GOT3 (cell line): ENCODE results near the gene TERT.

ENCODE experiments used
- DNase-seq: peaks from one replicate; lab custom pipeline; 2025; ENCODE audit warnings: mixed read lengths; lab: John Stamatoyannopoulos, UW

Gene TERT

DNA sequence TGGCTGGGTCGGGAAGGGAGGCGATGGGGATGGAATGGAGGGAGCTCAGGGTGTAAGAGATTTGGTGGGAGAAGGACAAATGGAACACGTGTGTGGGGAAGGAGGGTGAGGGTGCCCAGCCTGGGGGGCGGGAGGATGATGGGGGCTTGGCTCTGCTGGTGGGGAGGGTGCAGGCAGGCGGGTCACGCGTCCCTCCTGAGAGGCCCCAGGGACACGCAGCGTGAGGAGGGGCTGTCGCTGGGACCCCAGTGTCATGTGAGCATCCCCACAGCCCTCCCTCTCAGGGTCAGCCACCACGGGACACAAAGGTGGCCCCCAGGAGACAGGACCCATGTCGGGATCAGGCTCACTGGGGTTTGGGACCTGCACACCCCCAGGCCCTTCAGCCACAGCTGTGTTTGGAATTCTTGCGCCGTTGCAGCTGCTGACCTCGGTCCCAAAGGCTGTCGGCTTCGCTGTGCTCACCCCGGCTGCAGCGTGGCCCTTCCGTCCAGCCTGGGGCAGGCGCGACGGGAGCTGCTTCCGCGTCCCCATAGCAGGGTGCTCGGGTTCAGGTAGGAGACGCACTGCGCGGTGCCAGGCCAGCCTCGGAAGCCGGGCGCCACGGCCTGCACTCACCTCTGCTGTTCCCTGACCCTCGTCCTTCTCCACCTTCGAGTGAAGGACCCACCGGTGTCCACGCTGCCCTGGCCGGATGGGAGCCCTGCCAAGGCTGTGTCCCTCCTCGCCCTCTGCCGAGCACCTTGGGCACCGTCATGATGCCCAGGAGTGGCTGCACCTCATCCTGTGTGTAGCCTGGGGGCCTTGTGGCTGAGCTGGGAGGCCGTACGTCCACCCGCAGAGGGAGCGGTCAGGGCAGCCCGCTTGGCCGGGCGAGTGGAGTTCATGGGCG lies 88.1 kb downstream of the TERT start:
- DNase-seq, result no peak

DNA sequence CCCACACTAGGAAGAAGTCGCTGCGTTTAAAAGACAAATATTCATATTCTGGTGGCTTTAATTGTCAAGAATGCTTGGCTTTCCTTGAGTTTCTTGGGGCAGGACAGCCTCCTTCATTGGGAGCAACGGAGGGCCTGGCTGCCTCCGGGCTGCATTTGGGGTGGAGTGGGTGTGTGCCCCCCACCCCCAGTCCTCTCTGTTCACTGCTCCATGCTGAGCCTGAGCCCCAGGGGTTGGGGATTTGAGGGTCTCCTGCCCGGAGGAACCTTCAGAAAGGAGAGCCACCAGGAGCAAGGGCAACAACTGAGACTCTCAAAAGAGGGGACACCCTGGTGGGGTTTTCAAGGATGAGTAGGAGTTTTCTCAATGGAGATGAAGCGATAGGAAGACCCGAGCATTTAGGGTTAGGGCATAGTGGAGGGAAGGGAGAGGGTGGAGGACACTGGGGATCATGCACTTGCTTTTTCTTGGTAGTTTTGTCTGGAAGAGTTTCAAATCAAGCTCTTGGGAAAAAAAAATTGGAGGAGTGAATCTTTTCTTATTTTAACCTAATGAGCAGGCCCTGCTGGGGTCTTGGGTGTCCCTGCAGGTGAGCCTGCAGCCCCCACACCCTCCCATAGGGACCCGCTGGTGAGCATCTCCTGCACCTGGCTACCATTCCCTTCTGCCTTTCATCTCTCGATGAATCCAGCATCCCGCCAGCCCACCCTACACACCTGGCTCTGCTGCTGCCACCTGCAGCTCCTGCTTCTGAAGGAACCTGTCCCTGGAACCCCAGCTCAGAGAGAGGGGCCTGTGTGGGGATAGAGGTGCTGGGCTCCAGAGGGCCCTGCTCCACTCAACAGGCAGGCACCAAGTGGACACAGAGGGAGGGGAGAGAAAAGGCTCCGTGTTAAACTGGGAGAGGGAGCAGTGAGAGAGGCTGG lies 89.3 kb downstream of the TERT start:
- no peak for DNase-seq

DNA sequence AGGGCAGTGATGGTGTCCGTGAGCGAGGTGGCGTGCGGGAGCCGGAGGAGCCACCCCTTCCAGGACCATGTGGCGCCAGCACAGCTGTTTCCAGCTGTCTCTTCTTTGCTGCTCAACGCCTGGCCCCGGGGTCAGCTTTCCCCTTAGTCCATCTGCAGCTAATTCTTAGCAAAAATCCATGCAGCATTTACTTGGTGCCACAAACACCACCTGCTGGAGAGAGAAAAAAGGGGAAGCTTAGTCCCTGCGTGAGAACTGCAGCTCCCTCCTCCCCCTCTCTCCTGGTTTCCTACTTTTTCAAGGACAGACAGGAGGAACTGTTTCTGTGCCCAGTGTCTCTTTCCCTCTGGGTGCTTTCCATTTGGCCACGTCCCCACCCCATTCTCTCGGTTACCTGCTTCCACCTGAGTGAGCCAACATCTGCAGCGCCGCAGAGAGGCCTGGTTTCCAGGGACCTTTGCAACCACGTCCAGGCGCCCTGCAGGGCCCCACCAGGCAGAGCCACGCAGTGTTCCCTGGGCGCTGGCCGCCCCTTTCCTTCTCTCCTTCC lies 90.1 kb downstream of the TERT start:
- DNase-seq, result no peak

DNA sequence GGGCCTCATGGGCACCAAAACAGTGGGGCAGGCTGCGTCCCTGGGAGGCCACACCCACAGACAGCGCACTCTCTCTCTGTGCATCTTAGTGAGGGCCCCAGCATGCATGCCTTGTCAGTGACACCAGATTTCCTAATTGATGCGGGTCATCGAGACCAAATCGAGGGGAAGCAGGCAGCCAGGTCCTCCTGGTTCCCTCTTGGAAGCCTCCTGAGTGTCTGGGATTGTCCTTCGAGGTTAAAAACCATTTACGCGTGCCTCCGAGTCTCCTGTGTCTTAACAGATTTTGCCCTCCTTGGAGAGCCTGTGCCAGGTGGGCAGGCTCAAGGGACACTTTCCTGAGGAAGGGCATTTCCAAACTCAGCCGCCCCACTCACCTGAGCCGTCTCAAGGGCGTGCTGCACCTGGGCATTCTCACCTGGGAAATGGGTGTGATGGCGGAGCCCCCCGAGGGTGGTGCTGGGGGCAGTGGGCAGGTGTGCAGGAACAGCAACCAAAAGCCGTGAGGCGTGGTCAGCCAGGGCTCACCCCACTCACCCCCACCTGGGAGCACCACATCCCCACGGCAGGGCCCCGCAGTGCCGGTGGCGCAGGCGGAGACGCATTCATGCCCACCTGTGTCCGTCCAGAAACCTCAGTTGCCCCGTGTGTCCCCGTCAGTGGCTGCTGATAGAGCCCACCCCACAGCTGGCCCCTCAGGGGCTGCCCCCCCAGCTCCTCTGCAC lies 90.7 kb downstream of the TERT start:
- DNase-seq, result no peak

DNA sequence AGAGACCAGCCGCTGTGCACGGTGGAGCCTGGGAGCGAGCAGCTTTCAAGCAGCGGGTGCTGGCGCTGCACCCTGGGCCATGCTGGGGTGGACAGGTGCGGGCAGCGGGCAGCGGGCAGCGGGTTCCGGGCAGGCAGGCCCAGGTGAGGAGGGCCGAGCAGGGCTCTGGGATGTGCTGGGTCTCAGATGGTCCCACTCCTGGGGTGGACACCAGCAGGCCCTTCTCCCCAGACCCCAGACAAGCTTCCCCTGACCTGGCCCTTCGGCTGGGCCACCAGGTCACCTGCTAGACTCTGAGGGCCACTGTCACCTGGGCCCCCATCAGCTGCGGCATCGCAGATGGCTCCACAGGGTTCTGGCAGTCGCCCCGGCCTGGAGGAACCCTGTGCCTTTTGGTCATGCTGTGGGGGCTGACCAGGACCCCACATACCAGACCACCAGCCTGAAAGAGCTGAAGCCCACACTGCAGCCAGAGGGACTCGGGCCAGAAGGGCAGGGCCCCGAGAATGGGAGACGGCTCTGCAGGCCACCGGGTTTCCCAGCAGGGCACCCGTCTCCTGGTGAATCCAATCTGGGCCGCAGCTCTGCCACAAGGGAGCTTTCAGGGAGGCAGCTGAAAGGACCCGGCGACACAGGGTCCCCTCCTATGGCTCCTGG lies 91.4 kb downstream of the TERT start:
- DNase-seq, result no peak
